ENCODE results near the gene KCNN3. TPM values are rescaled to one million over a fixed set of nuclear protein-coding genes. Genes with fewer than 3 reads are reported as not detected.

KCNN3 gene
- total and polyA plus RNA-seq, 7 donors = 0.23 to 27.7 (median 9.4) TPM

- Histone ChIP-seq H3K27me3 (no peaks in the 10 kb centered on the region), H3K27ac (peak overlapping the region in 1 of 4 donors; percentile 19), H3K9me3 (no peaks in the 10 kb centered on the region), H3K36me3 (no peaks in the 10 kb centered on the region), H3K4me3 (no peak overlapping the region), H3K4me1 (peaks cover 0 to 13% (median 3%) of the 10 kb centered on the region in 4 donors)
- intact Hi-C loops (cut with DNase I) = no loop called here
- DNase-seq = no peak
- WGBS, 2 donors = 74 to 80% methylated on average over 6 of the region's 6 CpGs
- TF ChIP-seq POLR2AphosphoS5 (IDR thresholded peaks at IDR 0.05) = no peak
- no peak for TF ChIP-seq POLR2A (IDR thresholded peaks at IDR 0.05)
- TF ChIP-seq EP300 (IDR thresholded peaks at IDR 0.05) = no peak
- no peak for TF ChIP-seq CTCF (IDR thresholded peaks at IDR 0.05)
Measured at GRCh38 chr1:154822717-154823116, 47.4 kb downstream of the KCNN3 start.

DNA sequence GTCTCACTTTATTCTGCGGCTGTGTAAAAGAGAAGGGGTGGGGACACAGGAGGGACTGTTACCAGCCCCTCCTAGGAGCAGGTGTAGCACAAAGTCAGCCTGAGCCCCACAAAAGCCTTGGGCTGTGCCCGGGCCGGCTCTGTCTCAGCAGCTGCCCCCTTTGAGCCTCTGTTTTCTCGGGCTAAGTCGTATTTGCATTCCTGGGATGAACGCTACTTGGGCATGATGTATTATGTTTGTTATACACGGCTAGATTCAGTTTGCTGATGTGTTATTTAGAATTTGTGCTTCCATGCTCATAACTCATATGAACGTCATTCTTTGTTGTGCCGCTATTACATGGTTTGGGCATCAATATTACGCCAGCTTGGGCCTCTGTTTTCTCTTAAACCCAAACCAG lies 47.8 kb downstream of the KCNN3 start:
- H3K4me1 ChIP-seq = peaks cover 0 to 13% (median 3%) of the 10 kb centered on the region in 4 donors
- no peaks in the 10 kb centered on the region for H3K36me3 ChIP-seq
- no peaks in the 10 kb centered on the region for H3K27me3 ChIP-seq
- 71 to 78% methylated on average over 10 of the region's 10 CpGs for WGBS, 2 donors
- intact Hi-C loops (cut with DNase I) = no loop called here
- H3K9me3 ChIP-seq = no peaks in the 10 kb centered on the region
- peak overlapping the region in 1 of 4 donors; percentile 19 for H3K27ac ChIP-seq
- H3K4me3 ChIP-seq = no peak overlapping the region
- DNase-seq = no peak
- TF ChIP-seq POLR2AphosphoS5 (IDR thresholded peaks at IDR 0.05) (no peak), EP300 (IDR thresholded peaks at IDR 0.05) (no peak), POLR2A (IDR thresholded peaks at IDR 0.05) (no peak), CTCF (IDR thresholded peaks at IDR 0.05) (no peak)

GRCh38 chr1:154821083-154821482 lies 49.0 kb downstream of the KCNN3 start:
- peak overlapping the region in 2 of 4 donors; percentile 9 to 33 for H3K27ac ChIP-seq
- DNase-seq = peak; percentile 91

GRCh38 chr1:154820646-154821045 lies 49.4 kb downstream of the KCNN3 start:
- Histone ChIP-seq H3K4me1 (peaks cover 0 to 21% (median 3%) of the 10 kb centered on the region in 4 donors), H3K9me3 (no peaks in the 10 kb centered on the region), H3K27ac (peak overlapping the region in 2 of 4 donors; percentile 9 to 33), H3K27me3 (no peaks in the 10 kb centered on the region), H3K36me3 (no peaks in the 10 kb centered on the region), H3K4me3 (no peak overlapping the region)
- TF ChIP-seq EP300 (IDR thresholded peaks at IDR 0.05) (no peak), CTCF (IDR thresholded peaks at IDR 0.05) (no peak), POLR2AphosphoS5 (IDR thresholded peaks at IDR 0.05) (no peak), POLR2A (IDR thresholded peaks at IDR 0.05) (no peak)
- 89 to 91% methylated on average over 6 of the region's 6 CpGs for WGBS, 2 donors
- intact Hi-C loops (cut with DNase I) = no loop called here
- no peak for DNase-seq

More at GRCh38 chr1:154821083-154821482, 49.0 kb downstream of the KCNN3 start:
- peaks cover 0 to 20% (median 3%) of the 10 kb centered on the region in 4 donors for H3K4me1 ChIP-seq
- TF ChIP-seq POLR2AphosphoS5 (IDR thresholded peaks at IDR 0.05) = peak; percentile 65 to 85 (median 79)
- TF ChIP-seq CTCF (IDR thresholded peaks at IDR 0.05) = no peak
- H3K36me3 ChIP-seq = no peaks in the 10 kb centered on the region
- H3K9me3 ChIP-seq = no peaks in the 10 kb centered on the region
- intact Hi-C loops (cut with DNase I) = no loop called here
- H3K4me3 ChIP-seq = no peak overlapping the region
- H3K27me3 ChIP-seq = no peaks in the 10 kb centered on the region
- WGBS, 2 donors = 82 to 85% methylated on average over 7 of the region's 7 CpGs
